ENCODE measurements around the gene SLC2A13. TPM values are rescaled to one million over a fixed set of nuclear protein-coding genes. Genes with fewer than 3 reads are reported as not detected.

Gene SLC2A13
- 1 to 10 TPM; 1.7 to 3.5 (median 2.6) TPM for polyA plus RNA-seq

DNA sequence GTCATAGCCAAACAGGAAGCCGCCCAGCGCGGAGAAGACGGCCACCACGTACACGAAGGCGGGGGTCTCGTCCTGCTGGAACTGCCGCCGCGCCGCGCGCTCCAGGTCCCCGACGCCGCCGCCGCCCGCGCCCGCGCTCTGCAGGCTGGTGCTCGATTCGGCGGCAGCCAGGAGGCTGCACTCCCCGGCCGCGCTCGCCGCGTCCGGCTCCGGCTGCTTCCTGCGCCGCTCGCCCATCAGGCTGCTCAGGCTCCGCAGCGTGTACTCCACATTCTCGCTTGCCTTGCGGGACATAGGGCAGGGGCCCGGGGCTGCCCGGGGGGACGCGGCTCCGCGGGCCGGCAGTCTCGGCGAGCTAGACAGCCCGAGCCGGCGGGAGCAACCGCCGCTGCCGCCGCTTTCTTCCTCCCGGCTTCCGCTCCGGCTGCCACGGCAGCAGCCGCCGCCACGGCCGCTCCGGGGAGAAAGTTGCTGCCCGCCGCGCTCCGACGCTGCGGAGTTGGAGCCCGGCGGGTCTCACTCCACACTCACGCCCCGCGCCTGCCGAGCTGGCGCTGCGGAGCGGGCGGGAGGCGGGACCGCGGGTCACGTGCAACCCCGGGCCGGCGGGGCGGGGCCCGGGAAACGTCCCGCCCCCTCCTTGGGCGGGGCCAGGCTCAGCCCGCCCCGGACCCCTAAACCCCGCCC lies at the start of gene SLC2A13:
Gene SLC2A13 (minus strand): TSS at position 567 of the 687 bp plus-strand sequence. CDS start 273 bp downstream, at position 294.
- no peak within 1 kb of the TSS for H3K27ac ChIP-seq (ENCODE audit: low read depth, low read length)
- WGBS, 3 donors = 0 to 1% (median 0%) methylated on average over 85 to 97 of the region's 97 CpGs

DNA sequence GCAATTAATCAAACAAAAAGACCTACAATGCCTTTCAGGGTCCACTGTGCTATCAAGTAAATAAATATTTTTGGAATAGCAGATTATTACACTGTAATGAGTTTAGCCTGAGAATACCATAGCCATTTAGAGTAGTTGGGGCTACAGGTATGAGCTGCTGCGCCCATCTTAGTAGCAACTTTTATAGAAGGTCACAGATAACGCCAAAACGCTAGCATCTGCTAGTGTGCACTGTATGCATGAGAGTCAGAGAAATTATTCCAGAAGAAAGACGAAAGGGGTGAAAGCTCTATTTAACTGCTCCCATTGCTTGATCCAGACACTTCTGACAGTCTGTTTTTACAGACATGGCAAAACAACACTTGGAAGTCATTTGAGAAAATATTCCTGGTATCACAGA lies 48.5 kb upstream of the SLC2A13 start:
- H3K27ac ChIP-seq (ENCODE audit: low read depth, low read length) = no peak overlapping the region
- 84 to 92% (median 91%) methylated on average over 4 of the region's 4 CpGs for WGBS, 3 donors

DNA sequence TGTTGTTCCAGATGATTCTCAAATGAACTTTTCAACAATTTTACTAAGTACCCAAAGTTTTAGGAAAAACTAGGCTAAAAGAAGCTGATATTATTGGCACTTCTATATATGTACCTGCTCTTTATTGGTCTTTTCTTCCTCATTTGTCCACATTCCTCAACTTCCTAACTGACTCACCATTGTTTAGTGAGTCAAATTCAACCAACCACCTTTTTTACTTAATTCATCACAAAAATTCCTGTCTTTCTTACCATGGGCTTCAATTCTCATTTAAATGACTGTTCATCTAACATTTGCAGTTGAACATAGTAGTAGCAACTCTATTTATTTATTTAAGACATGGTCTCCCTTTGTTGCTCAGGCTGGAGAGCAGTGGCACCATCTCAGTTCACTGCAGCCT lies 47.6 kb upstream of the SLC2A13 start:
- no peak overlapping the region for H3K27ac ChIP-seq (ENCODE audit: low read depth, low read length)

- 38 to 41% (median 40%) methylated on average over 4 of the region's 4 CpGs for WGBS, 3 donors
- H3K27ac ChIP-seq (ENCODE audit: low read depth, low read length) = no peak overlapping the region
Measured at GRCh38 chr12:40152783-40153383, 47.0 kb upstream of the SLC2A13 start.

DNA sequence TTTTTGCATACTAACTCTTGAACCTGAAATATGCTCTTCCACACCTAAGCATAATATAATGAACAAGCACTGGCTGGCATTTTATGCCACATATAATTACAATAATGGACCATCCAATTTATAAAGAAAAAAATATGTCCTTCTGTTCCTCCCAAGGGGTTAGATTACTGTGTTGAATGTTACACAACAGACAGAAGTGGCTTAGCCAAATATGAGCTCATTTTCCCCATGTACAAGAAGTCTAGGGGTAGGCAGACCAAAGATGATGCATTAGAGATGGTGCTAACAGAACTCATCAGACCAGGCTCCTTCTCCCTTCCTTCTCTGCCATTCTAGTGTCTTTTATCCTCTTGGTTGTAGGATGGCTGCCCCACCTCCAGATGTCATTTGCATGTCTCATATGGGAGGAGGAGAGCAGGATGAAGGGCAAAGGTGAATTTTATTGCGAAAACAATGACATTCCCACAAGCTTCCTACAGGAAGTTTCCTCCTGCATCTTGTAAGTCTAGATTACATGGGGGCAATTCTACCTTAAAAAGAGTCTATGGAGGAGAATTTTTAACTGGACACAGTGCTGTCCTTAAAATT lies 43.9 kb upstream of the SLC2A13 start:
- 60 to 90% (median 74%) methylated on average over 1 of the region's 1 CpG for WGBS, 3 donors

DNA sequence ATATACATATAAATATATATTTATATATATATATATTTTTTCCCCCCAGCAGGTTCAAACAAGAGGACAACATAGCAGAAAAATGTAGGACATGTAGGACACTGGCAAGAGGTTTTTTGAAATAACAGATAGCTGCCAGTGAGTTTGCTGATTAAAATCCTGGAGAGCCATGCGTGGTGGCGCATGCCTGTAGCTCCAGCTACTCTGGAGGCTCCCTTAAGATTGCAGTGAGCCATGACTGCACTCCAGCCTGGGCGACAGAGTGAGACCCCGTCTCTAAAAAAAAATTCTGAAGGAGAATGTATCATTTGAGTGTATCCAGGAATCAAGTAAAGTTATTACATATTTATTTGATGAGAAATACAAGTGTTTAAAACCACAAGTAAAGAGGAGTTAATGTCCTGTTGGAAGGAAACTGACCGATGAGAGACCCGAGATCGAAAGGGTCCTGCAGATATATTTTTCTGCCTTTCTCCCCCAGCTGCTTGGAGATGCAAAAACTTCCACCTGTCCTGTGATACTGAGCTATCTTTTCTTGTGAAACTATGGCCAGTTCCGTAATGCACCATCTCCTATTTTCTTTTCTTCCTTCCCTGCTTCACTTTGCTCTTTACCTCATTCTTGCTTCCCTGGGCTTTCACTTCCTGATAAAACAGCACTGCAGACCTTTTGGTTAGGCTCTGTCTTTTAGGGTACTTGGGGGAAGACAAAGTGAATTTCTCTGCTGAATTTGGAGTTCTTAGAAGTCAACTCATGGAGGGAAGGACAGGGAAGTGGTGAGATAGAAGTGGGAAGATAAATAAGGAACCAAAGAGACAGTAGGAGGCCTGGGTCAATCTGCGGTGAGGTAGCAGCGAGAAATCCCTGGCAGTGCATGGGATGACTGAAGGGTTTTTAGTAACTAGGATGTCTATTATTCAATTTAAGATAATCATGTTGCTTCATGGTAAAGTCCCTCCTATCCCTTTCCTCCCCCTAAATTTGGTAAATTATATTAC lies 41.2 kb upstream of the SLC2A13 start:
- WGBS, 3 donors = 64 to 84% (median 75%) methylated on average over 10 of the region's 10 CpGs
- H3K27ac ChIP-seq (ENCODE audit: low read depth, low read length) = no peak overlapping the region

More for the DNA sequence above, 43.9 kb upstream of the SLC2A13 start:
- no peak overlapping the region for H3K27ac ChIP-seq (ENCODE audit: low read depth, low read length)

DNA sequence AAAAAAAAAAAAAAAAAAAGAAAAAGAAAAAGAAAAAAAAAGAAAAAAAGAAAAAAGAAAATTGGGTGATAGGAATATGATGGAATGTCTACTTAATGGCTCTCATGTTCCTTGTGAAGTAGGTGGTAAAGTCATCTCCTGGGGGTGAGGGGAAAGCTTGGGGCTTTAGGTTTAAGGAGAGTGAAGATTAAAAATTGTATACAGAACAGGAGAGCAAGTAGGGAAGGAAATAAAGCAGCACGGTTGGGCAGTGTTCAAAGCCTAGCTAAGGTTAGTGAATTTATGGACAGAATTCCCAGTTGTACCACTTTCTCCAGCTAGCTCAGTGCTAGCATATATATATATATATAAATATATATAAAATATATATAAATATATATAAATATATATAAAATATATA lies 40.0 kb upstream of the SLC2A13 start:
- WGBS, 3 donors = 61 to 75% (median 68%) methylated on average over 1 of the region's 1 CpG

GRCh38 chr12:40144023-40144422 lies 38.1 kb upstream of the SLC2A13 start:
- 48 to 60% (median 59%) methylated on average over 1 of the region's 1 CpG for WGBS, 3 donors
- no peak overlapping the region for H3K27ac ChIP-seq (ENCODE audit: low read depth, low read length)

More for the DNA sequence above, 40.0 kb upstream of the SLC2A13 start:
- no peak overlapping the region for H3K27ac ChIP-seq (ENCODE audit: low read depth, low read length)

- 47 to 70% (median 54%) methylated on average over 4 of the region's 4 CpGs for WGBS, 3 donors
- no peak overlapping the region for H3K27ac ChIP-seq (ENCODE audit: low read depth, low read length)
Measured at GRCh38 chr12:40142001-40142744, 36.3 kb upstream of the SLC2A13 start.

DNA sequence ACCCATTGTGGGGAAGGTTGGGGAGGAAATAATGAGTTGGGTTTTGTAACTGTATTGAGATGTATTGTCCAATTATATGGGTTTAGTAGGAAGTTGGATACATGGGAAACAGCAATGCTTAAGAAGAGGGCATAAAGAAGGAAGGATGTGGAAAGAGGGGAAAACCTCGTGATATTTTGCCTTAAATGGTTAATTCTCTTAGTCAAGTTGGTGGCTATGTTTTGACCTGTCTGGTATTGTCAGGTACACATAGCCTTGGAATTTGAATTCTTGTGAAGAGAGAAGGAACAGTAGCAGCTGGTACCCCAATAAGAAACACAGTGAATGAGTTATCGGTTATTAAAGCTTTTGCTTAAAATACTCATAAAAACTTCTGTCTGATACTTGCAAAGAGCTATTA lies 32.6 kb upstream of the SLC2A13 start:
- WGBS, 3 donors = 73 to 89% (median 78%) methylated on average over 2 of the region's 2 CpGs
- no peak overlapping the region for H3K27ac ChIP-seq (ENCODE audit: low read depth, low read length)

DNA sequence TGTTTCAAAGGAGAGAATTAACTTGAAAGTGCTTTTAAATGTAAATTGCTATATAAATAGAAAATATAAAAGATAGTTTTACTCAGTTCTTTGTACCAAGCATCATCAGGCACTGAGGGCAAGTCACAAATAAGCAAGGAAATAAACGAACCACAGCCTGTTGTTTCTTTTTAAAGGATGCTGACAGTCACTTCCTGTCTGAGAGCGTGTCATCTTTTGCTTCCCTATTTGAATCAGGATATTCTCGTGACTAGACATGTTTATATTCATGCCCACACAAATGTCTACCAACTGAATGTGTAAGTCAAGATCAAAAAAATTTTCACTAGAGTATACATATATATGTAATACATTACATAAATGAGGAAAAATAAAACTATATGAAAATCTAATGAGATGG lies 31.4 kb upstream of the SLC2A13 start:
- 13 to 65% (median 30%) methylated on average over 3 of the region's 3 CpGs for WGBS, 3 donors

DNA sequence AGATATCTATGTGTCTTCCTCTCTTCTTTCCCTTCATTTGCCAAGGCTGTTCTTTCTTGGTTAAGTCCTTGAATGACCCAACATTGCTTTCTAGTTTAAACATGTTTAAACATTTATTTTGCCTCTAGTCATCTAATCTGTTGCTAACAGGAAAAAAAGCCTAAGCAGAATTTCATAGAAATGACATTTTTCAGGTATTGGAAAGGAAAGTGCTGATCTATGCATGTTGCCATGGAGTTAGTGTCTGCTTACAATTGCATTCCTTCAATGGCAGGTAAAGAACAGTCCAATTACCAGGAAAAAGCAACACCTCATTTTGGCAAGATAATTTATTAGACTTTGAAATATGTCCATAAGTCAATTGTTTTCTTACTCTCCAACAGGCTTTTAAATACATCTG lies 21.5 kb upstream of the SLC2A13 start:
- no peak overlapping the region for H3K27ac ChIP-seq (ENCODE audit: low read depth, low read length)

More for the DNA sequence above, 31.4 kb upstream of the SLC2A13 start:
- H3K27ac ChIP-seq (ENCODE audit: low read depth, low read length) = no peak overlapping the region

GRCh38 chr12:40123496-40123895 lies 17.6 kb upstream of the SLC2A13 start:
- no peak overlapping the region for H3K27ac ChIP-seq (ENCODE audit: low read depth, low read length)
- 89 to 98% (median 94%) methylated on average over 1 of the region's 1 CpG for WGBS, 3 donors

DNA sequence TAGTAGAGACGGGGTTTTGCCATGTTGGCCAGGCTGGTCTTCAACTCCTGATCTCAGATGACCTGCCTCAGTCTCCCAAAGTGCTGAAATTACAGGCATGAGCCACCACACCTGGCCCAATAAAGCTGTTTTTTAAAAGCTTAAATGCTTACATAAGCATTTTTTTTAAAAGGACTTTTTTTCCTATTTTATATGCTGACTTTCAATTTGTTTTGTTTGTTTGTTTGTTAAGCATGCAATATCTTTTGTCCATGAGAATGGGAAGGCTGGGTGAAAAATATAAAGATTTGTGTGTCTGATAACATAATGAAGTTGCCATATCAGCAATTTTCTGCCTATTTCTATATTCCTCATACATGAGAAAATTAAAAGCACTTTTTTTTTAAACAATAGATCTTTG lies 17.0 kb upstream of the SLC2A13 start:
- 68 to 100% (median 89%) methylated on average over 1 of the region's 1 CpG for WGBS, 3 donors
- H3K27ac ChIP-seq (ENCODE audit: low read depth, low read length) = no peak overlapping the region

GRCh38 chr12:40117818-40118217 lies 11.9 kb upstream of the SLC2A13 start:
- WGBS, 3 donors = 68 to 77% (median 73%) methylated on average over 3 of the region's 3 CpGs
- no peak overlapping the region for H3K27ac ChIP-seq (ENCODE audit: low read depth, low read length)

DNA sequence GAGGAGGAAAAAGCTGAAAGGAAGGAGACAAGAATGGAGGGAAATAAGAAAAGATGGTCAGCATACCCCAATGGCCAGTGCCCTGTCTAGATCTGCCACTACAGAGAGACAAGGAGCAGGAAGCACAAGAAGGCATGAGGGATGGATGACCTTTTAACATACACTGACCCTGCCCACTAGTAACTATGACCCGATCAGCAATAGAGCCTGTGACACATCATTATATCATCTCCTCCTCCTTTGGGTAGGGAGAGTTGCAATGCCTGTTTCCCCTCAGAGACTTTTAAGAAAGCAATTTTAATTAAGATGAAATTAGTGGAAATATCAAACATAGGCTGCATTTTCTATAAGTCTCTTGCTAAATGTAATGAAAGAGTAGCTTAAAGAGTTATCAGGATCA lies 4.7 kb upstream of the SLC2A13 start:
- 76 to 94% (median 89%) methylated on average over 1 of the region's 1 CpG for WGBS, 3 donors
- H3K27ac ChIP-seq (ENCODE audit: low read depth, low read length) = no peak overlapping the region

DNA sequence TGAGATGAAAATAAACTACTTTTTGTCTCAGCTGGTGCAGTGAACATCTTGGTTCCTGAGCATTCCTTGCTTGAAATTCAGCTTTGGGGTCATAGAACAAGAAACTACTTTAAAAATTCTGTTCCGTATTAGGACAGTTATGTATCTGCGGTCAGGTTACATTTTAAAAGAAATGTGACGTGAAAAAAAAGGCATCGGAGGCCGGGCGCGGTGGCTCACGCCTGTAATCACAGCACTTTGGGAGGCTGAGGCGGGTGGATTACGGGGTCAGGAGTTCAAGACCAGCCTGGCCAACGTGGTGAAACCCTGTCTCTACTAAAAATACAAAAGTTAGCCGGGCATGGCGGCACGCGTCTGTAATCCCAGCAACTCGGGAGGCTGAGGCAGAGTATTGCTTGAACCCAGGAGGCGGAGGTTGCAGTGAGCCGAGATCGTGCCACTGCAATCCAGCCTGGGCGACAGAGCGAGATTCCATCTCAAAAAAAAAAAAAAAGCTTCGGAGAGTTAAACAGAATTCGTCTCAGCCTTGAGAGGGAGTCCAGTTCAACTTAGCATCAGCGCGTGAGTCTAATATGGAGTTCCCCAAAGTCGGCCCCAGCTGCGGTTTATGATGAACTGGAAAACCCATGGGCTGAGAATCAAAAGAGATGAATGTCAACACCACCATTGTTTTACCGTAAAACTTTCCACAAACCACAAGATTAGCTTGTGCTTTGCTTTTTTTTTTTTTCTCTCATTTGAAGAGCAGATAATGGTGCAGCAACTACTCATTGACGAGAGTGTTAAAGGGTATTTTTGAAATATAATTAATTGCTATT lies 2.1 kb upstream of the SLC2A13 start:
- H3K27ac ChIP-seq (ENCODE audit: low read depth, low read length) = no peak overlapping the region
- WGBS, 3 donors = 78 to 82% (median 81%) methylated on average over 29 of the region's 29 CpGs

Data from adipose tissue (tissue), 3 donors.